Cerebellar nuclear complex (tissue), 1 donor: ENCODE results near the gene LPIN1.
A peak's percentile ranks its signal among the peaks of the same experiment; 100 is the strongest.

Experiments
- DNase-seq, 2 experiments: peaks; one replicate each; lab custom pipeline; 2025; lab: John Stamatoyannopoulos, UW

The LPIN1 gene

GRCh38 chr2:11764359-11764758 is 17.9 kb downstream of the LPIN1 start:
- no peak for DNase-seq

GRCh38 chr2:11764920-11765319 is 18.5 kb downstream of the LPIN1 start:
- no peak for DNase-seq

GRCh38 chr2:11765501-11765900 is 19.1 kb downstream of the LPIN1 start:
- DNase-seq = no peak

- DNase-seq = no peak
Observed at GRCh38 chr2:11766016-11766415, 19.6 kb downstream of the LPIN1 start.

GRCh38 chr2:11767779-11768178 is 21.3 kb downstream of the LPIN1 start:
- no peak for DNase-seq

- no peak for DNase-seq
Observed at GRCh38 chr2:11768946-11769345, 22.5 kb downstream of the LPIN1 start.

- no peak for DNase-seq
Observed at GRCh38 chr2:11769516-11769915, 23.1 kb downstream of the LPIN1 start.

GRCh38 chr2:11770531-11771188 is 24.2 kb downstream of the LPIN1 start:
- no peak for DNase-seq

GRCh38 chr2:11771971-11772615 is 25.7 kb downstream of the LPIN1 start:
- no peak for DNase-seq

- DNase-seq = no peak
Observed at GRCh38 chr2:11773111-11773510, 26.7 kb downstream of the LPIN1 start.

- DNase-seq = no peak
Observed at GRCh38 chr2:11773747-11774525, 27.5 kb downstream of the LPIN1 start.

- DNase-seq = no peak
Observed at GRCh38 chr2:11774600-11774999, 28.2 kb downstream of the LPIN1 start.

- no peak for DNase-seq
Observed at GRCh38 chr2:11775384-11775783, 29.0 kb downstream of the LPIN1 start.

- DNase-seq = no peak
Observed at GRCh38 chr2:11777066-11777782, 30.8 kb downstream of the LPIN1 start.

GRCh38 chr2:11777886-11778415 is 31.5 kb downstream of the LPIN1 start:
- no peak for DNase-seq

- no peak for DNase-seq
Observed at GRCh38 chr2:11778416-11778815, 32.0 kb downstream of the LPIN1 start.

GRCh38 chr2:11778923-11779757 is 32.7 kb downstream of the LPIN1 start:
- DNase-seq = peak in 1 of 2 experiments; percentile 35

GRCh38 chr2:11781602-11782001 is 35.2 kb downstream of the LPIN1 start:
- no peak for DNase-seq

GRCh38 chr2:11784280-11784679 is 37.8 kb downstream of the LPIN1 start:
- no peak for DNase-seq

GRCh38 chr2:11784747-11785610 is 38.5 kb downstream of the LPIN1 start:
- DNase-seq = no peak
